HG02642 (cell line): ENCODE measurements around the gene BHMT2.

ENCODE experiments used
- ATAC-seq: cut with Tn5 transposase; IDR thresholded peaks from one replicate; pipeline ENCODE4 v1.9.1; 2021; ENCODE audit warnings: mild to moderate bottlenecking; ENCODE audit not compliant: unreplicated experiment, poor library complexity

Gene BHMT2

DNA sequence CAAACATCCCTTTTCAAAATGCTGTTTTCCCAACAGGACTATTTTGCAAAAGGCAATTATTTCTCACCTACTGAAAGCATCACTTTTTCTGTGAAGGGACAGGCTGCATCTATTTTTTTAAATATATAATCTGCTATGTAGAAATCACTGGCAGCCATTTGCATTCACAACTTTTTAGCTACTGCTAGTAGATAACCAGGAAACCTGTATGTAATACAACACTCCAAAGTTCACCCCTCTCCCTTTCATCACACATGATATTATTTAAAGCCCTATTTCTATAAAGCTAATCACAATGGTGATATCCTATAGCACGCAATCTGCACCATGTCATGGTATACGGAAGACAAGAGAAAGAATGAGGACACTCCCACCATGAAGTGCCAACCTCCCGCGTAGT is 9.9 kb upstream of the BHMT2 start:
- ATAC-seq: no peak

DNA sequence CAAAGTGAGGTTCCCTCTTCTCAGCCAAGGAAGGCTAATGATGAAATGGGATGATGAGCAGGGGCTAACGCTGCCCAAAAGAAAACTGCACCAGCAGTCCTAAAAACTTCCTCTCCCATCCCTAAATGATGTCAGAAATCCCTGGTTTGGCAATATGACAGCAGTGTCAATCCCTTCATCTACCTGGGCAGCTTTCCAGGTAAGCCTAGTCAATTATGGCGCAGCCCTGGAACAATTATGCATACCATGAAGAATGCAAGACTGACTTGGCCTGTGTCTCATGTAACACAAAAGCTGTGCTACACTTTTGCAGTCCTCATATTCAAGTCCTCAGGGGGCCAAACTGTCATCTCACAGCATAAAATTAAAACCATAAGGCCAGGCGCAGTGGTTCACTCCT is 7.1 kb upstream of the BHMT2 start:
- no peak for ATAC-seq

DNA sequence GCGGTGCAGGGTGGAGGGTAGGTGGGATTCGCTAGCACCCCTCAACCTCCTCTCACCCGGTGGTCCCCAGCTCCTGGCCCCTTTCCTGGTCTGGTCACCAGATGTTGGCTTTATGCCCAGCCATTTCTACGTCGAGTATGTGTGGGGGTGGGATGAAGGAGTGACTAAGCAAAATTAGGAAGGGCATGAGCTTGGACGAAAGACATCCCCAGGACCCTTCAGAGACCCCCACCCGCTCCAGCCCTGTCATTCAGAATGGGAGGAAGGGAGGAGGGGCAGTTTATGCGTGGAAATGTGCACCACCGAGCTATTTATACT is 742 bp downstream of the BHMT2 start:
- no peak for ATAC-seq

DNA sequence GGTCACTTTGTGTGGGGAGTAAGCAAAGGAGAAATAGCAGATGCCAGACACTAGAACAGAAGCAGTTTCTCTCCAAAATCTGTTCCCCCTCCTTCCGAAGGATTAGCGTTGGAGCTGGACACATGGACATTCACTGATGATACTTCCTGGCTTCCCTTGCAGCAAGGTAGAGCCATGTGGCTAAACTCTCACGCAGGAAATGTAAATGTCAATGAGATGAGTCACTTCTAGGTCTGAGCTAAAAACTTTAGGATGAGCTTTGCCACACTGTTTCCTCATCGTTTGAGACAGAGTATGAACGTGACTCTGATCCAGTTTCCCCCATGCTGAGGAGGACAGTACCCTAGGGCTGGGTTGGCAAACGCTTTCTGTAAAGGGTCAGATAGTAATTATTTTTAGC is 5.1 kb downstream of the BHMT2 start:
- no peak for ATAC-seq

DNA sequence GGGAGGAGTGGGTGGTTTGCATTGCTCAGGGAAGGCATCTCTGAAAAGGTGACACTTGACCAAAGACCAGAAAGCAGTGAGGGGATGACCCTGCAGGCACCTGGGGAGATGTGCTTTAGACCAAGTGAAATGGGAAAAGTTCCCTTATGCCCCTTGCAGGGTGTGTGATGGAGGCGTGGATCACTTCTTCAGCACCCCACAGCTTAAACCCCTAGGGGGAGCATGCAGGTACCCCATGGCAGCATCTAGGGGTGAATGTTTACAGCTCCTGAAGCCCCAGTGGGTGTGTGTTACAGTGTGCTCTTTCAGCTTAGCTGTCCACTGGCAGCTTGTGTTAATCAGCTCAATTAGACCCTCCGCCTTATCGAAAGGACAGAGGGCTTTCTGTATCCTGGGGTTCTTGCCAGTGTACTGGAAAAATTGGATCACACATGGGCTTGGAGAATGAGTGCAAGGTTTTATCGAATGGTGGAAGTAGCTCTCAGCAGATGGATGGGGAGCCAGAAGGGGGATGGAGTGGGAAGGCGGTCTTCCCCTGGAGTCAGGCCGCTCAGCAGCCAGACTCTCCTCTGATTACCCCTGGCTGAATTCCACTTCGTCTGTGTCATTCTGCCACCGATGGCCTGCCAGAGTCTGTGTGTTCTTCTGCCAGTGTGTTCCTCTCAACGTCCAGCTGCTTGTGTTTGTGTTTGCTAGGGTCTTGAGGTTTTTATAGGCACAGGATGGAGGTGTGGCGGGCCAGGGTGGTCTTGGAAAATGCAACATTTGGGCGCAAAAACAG is 6.3 kb downstream of the BHMT2 start:
- ATAC-seq: no peak

DNA sequence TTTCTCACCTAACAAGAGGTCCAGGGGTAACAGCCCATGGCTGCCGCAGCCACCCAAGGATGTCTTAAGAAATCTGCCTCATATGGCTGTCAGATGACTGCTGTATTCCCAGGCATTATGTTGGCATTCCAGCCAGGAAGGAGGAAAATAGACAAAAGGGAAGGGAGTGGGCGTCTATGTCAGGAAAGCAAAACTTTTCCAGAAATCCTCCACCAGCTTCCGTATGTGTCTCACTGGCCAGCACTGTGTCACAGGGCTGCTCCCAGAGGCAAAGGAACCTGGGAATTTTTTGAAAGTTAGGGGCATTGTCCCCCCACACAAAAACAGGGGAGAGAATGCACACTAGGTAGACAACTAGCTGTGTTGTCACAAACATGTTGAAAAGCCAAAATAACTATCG is 7.3 kb downstream of the BHMT2 start:
- no peak for ATAC-seq

DNA sequence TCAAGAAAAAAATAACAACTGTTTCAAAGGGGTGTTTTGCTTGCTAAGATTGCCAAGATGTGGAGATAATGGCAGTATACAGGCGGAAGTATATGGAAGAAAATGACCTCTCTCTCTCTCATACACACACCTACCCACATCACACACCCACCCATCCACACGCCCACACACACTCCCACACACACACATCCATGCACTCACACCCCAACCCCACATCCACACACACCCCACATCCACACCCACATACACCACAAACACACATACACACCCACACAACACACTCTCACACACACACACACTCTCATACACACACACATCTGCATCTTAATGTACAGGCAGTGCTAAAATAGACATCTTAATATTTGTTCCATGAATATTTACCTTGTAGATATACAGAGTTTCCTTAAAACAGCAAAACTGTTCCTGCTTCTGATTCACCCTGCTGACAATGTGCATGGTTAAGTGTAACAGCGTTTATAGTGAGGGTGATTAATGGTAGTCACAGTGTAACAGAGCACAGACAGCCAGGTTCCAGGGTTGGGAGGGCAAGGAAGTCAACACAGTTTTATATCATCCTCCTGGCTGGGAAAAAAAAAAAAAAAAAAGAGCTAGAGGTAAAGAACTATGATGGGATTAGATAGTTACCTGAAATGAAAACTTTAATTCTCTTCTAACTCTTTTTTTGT is 8.3 kb downstream of the BHMT2 start:
- no peak for ATAC-seq

DNA sequence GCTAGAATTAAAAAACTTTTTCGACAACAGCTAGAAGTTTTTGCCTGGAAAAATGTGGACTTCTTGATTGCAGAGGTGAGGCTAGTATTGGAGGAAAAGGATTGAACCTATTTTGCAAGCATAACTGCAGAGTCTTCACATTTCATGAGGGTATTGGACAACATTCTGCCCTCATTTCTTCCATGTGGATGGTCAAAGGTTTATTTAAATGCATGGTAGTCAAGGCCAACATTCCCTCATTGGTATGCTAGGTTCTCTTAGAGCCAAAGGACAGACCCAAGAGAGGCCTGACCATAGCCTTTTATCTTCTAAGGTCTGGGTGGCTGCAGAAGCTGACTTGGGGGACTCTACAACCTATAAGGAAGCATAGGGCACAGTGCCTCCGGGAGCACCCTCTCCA is 11.2 kb downstream of the BHMT2 start:
- no peak for ATAC-seq

DNA sequence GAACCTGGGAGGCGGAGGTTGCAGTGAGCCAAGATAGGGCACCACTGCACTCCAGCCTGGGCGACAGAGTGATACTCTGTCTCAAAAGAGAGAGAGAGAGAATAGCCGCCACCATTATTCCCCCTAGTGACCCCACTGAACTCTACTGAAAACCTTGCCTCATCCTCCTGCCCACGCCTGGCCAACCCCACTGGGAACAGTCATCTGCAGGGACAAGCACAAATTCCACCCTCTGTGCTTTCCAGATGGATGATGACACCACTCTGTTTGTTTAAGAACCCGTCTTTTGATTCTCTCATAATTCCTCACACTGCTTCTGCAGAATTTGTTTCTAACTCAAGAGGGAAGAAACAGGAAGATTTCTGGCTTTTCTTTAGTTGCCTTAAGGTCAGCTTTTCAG is 12.2 kb downstream of the BHMT2 start:
- ATAC-seq: no peak

DNA sequence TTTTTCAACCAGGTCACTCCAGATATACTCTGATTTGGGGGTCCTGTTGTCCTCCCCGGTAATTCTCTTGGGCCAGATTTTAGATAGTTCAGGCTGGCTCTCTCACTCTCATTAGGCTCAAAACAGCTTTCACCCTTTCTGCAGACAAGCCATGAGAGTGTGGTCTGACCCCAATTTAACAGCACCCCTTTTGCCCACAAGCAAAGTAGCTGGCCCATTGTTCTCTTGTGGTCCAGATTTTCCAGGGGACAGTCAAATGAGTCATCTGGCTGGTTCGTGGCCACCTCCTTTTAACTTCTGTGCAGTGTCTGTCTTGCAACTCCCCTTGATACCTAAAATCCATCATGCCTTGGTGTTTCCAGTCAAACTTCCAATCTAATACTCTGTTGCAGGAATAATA is 16.5 kb downstream of the BHMT2 start:
- no peak for ATAC-seq

DNA sequence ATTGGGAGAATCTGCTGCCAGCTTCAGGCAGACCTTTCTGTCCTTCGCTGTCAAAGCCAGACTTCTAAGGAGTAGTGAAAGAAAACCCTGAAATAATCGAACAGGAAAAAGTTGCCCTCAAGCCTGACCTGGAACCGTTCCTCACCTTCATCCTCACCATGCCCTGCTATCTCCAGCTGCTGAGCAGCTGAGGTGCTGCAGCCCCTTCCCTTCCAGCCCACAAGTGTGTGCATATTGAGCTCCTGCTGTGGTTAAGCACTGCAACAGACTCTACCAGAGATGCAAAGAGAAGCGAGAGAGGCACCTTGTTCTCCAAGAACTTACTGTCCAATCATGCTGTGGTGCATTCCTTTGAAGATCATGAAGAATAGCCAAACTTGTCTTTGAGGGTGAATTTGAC is 18.9 kb downstream of the BHMT2 start:
- ATAC-seq: no peak

DNA sequence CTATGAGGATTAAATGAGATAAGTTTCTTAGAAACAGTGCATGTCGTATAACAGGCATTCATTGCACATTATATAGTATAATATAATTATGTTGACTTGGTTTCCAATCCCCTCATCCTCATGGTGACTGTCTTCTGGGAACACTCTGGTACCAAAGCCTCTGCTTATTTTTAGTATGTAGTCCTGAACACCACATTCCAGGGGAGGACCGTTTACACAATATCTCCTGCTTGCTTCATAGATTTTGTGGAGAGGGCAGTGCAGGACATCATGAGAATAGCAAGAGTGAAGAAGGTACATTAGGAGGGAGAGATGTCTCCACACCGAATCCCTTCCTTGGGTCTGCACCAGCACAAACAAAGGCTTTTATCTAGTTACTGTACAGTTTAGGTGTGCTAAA is 21.5 kb downstream of the BHMT2 start:
- no peak for ATAC-seq

DNA sequence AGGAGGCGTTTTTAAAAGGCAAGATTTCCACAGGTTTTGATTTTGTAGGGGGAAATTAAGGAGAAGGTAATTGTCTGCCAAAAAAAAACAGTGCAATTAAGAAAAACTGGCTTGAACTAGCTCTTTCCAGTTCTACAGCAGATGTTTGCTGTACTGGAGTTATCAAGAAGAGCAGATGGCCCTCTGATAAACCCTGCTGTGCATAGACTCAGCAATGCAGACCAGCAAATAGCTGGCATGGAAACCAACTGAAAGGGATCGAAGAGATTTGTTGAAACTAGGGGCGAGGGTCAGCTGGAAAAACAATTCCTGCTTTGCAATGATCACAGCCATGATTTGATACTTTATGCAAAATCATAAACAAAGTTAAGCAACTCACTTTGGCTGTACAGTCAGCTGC is 24.2 kb downstream of the BHMT2 start:
- ATAC-seq: no peak

DNA sequence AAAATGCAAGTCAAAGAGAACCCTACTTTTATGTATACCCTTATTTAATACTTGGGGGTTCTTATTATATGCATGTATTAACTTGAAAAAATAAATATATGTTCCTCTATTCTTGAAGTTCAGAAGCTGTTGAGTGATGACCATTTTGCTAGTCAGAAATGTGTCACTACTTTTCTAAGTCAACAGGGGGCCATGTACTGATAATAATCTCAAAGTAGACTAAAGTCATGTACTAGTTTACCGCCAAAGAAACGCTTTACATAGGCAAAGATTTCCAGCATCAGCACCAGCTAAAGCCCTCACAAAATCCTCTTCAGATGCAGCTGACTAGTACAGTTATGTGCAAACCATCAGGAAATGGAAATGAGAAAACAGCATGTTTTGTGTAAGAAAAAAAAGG is 36.3 kb downstream of the BHMT2 start:
- no peak for ATAC-seq

DNA sequence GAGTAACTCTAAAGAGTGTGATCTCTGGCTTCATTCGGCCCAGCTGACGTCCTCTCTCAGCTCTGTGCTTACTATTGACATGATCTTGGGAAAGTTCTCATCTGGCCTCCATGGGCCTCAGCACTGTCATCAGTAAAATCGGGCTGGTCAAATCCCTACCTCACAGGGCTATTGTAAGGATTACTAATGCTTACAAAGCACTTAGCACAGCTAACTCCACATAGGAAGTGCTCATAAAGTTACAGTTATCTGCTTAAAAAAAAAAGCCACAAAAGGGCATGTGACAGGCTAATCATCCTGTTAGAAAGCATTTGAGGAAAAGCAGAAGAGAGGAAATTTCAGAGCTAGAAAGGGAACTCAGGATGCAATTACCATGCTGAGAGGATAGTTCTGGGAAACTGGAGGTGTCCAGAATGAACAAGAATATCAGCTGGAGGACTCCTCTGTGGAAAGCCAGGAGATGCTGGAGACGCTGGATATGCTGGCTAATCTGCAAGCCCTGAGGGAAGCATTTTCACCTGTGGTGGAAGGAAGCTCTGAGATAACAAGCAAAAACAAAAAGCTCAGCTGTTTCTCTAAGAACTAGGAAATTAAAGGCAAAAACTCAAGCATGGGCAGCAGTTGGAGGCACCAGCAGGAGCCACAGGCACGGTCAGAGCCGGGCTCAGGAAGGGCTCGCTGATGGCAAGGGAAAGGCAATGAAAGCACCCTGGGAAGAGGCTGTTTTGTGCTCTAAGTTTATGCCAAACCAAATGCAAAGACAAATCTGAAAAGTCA is 37.6 kb downstream of the BHMT2 start:
- ATAC-seq: no peak

DNA sequence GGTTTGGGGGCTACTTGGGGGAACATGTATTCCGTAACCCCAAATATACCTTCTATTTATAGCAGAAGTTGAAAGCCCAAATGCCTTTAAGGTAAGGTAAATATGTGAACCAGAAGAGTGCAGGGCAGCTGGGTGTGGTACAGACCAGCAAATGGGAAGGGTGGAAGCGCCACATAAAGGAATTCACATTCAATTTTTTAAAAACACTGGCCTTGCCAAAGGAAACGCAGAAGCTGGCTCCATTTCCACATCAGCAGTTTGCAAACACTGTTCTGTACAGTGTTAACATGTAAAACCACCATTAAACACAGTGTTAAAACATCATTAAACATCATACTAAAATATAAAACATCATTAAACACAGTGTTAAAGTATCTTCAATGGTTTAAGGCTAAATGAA is 38.5 kb downstream of the BHMT2 start:
- ATAC-seq: no peak

DNA sequence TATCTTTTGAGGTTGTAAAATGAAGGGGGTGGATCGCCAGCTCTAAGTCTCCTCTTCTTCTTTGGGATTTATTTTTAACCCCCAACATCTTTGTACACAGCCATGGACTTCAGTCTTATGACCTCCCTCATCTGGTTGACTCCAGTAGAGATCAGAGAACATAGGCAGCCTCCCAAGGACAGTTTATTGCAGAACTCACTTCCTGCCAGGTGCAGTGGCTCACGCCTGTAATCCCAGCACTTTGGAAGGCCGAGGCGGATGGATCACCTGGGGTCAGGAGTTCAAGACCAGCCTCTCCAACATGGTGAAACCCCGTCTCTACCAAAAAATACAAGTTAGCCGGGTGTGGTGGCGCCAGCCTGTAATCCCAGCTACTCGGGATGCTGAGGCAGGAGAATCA is 39.2 kb downstream of the BHMT2 start:
- ATAC-seq: no peak

DNA sequence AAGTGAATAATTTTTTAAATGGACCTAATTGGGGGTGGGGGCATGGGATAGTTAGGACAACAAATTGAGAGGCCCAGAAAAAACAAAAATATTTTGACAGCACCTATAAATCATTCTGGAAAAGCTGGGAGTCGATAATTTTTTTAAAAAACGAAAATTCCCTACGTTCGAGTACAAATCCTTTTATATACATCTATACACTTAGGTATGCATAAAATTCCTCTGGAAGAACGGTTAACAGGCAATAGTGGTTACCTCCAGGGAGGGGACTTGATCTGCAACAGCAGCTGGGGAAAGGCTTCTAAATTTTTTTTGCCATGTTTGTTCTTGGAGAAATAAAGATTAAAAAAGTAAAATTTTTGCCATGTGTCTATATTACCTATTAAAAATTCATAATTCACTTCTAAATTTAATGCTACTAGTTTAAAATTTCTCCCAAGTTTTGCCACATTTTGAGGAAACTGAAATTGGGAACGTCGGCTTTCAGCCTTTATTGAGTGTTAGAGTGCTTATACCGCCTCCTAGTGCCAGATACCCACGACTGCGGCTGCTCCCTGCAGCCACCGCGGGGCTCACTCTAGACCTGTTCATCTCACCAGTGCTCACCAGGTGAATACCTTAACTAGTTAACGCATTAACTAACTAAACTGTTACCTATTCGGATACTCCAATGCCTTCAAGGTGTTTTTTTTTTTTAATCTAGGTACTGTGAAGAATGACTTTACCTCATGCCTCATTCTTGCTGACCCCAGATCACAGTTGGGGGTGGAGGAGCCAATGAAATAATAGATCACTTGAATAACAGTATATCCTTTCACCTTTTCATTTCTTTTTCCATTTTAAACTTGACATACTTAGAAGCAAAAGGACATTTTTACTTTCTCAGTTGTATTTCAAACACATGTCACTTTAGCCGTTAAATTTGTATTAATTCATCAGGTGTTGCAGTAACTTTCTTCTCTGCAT is 40.2 kb downstream of the BHMT2 start:
- no peak for ATAC-seq

DNA sequence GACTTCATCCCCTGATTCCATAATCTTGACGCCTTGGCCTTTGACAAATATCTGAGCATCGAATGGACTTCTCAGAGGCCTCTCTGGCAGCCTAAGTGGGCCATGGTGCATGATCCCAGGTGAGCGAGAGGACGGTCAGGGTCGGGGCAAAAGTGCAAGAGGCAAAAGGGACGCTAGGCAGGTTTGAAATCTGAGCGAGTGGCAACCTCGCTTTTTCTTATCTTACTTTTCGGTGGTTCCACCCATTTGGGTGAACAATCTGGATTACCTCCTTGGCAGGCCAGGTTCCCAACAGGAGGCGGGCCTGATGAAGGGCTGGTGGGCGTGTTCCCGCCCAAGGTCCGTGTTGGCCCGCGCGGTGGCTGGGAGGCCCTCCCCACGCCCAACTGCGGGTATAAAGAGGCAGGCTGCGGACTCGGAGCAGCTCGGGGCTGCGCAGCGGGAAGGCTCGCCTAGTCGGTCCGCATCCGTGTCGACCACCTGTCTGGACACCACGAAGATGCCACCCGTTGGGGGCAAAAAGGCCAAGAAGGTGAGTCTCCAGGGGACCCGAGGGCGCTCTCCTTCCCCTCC is 41.9 kb downstream of the BHMT2 start, which contains the start of gene BHMT:
Gene BHMT (plus strand): TSS at position 423 of the 573 bp plus-strand sequence. CDS start 77 bp downstream, at position 500.
- ATAC-seq: no peak
